ENCODE data around the gene GREB1L. TPM values are rescaled to one million over a fixed set of nuclear protein-coding genes. Genes with fewer than 3 reads are reported as not detected.

GREB1L gene
- total and polyA plus RNA-seq, 2 donors (not counting 1 experiment from before 2014, with no cell fraction given) = not detected

- H3K4me1 ChIP-seq (ENCODE audit: control insufficient read depth in 2 of 2, insufficient read depth in 2 of 2, low read length in 2 of 2) = no peaks in the 10 kb centered on the region
- no peak overlapping the region for H3K27ac ChIP-seq (ENCODE audit: low read length in 2 of 2)
- Mint-ChIP-seq H3K27ac (no peak overlapping the region), H3K4me1 (no peaks in the 10 kb centered on the region), H3K4me3 (no peak overlapping the region), H3K9me3 (ENCODE audit: insufficient read depth) (no peaks in the 10 kb centered on the region), H3K27me3 (peaks cover 15% of the 10 kb centered on the region)
- peaks cover 0 to 1% (median 0%) of the 10 kb centered on the region in 3 donors for H3K9me3 ChIP-seq (ENCODE audit: control extremely low read depth in 1 of 3, control insufficient read depth in 2 of 3, insufficient read depth in 1 of 3, low read length in 2 of 3)
- no peaks in the 10 kb centered on the region for H3K79me2 ChIP-seq (ENCODE audit: control insufficient read depth, insufficient read depth, low read length)
- ATAC-seq (ENCODE audit: low read depth) = no peak
- ChIA-PET CTCF (no interaction called here), POLR2A (no interaction called here)
- H3K36me3 ChIP-seq (replicated peaks in 1 of 2; ENCODE audit: control extremely low read depth in 1 of 2, control insufficient read depth in 1 of 2, extremely low read depth in 1 of 2, insufficient read depth in 2 of 2, low read length in 1 of 2) = no peaks in the 10 kb centered on the region
- no peak overlapping the region for H2AFZ ChIP-seq (ENCODE audit: insufficient read depth, low read depth, low read length, poor library complexity, severe bottlenecking)
- no peaks in the 10 kb centered on the region for H3K27me3 ChIP-seq (replicated peaks in 1 of 4; ENCODE audit: control extremely low read depth in 1 of 4, control insufficient read depth in 3 of 4, insufficient read depth in 4 of 4, low read length in 3 of 4)
- intact Hi-C loops (cut with micrococcal nuclease) = no loop called here
- no peak for TF ChIP-seq EZH2 (IDR thresholded peaks at IDR 0.05; ENCODE audit: borderline replicate concordance, insufficient read depth, low read depth, low read length, poor library complexity, severe bottlenecking)
- TF ChIP-seq CTCF (IDR thresholded peaks at IDR 0.05) = no peak
- no peak for DNase-seq
- no peaks in the 10 kb centered on the region for H4K20me1 ChIP-seq (ENCODE audit: control insufficient read depth, insufficient read depth, low read length, poor library complexity, severe bottlenecking)
- H3K9ac ChIP-seq (ENCODE audit: low read length) = no peak overlapping the region
- H3K4me3 ChIP-seq (ENCODE audit: control extremely low read depth in 1 of 5, extremely low read depth in 1 of 5, insufficient read depth in 1 of 5, low read depth in 2 of 5, low read length in 4 of 5) = no peak overlapping the region
- WGBS (ENCODE audit: insufficient coverage) = no CpG with 5 or more reads among the region's 2 CpGs
- H3K4me2 ChIP-seq (replicated peaks; ENCODE audit: low read depth, low read length, poor library complexity, severe bottlenecking) = no peak overlapping the region
Measured at GRCh38 chr18:21262244-21262643, 20.2 kb downstream of the GREB1L start.

DNA sequence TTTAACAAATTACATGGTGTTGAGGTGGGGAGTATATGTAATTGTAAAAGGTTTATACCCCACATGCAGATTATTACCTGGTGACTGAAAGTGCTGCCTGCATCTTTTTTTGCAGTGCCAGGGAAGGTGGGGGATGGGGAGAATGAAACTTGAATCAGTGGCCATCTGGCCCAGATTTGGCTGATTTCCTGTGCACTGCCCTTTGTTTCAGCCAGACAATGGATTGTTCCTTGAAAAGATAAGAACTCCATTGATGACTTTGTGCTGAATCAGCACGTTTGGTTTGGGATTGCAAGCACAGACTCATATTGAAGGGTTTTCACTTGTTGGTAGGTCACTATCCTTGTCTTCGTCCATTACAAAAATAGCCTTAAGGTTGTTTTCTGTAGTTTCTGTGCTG is 20.9 kb downstream of the GREB1L start:
- CTCF ChIA-PET = no interaction called here
- H3K4me3 Mint-ChIP-seq = no peak overlapping the region
- WGBS (ENCODE audit: insufficient coverage) = no CpG with 5 or more reads among the region's 2 CpGs
- no peak overlapping the region for H3K27ac Mint-ChIP-seq
- Histone ChIP-seq H3K27me3 (replicated peaks in 1 of 4; ENCODE audit: control extremely low read depth in 1 of 4, control insufficient read depth in 3 of 4, insufficient read depth in 4 of 4, low read length in 3 of 4) (no peaks in the 10 kb centered on the region), H3K4me1 (ENCODE audit: control insufficient read depth in 2 of 2, insufficient read depth in 2 of 2, low read length in 2 of 2) (no peaks in the 10 kb centered on the region), H3K36me3 (replicated peaks in 1 of 2; ENCODE audit: control extremely low read depth in 1 of 2, control insufficient read depth in 1 of 2, extremely low read depth in 1 of 2, insufficient read depth in 2 of 2, low read length in 1 of 2) (no peaks in the 10 kb centered on the region), H3K9ac (ENCODE audit: low read length) (no peak overlapping the region), H3K4me2 (replicated peaks; ENCODE audit: low read depth, low read length, poor library complexity, severe bottlenecking) (no peak overlapping the region), H4K20me1 (ENCODE audit: control insufficient read depth, insufficient read depth, low read length, poor library complexity, severe bottlenecking) (no peaks in the 10 kb centered on the region), H3K27ac (ENCODE audit: low read length in 2 of 2) (no peak overlapping the region), H2AFZ (ENCODE audit: insufficient read depth, low read depth, low read length, poor library complexity, severe bottlenecking) (no peak overlapping the region), H3K9me3 (ENCODE audit: control extremely low read depth in 1 of 3, control insufficient read depth in 2 of 3, insufficient read depth in 1 of 3, low read length in 2 of 3) (peaks cover 0 to 1% (median 0%) of the 10 kb centered on the region in 3 donors), H3K79me2 (ENCODE audit: control insufficient read depth, insufficient read depth, low read length) (no peaks in the 10 kb centered on the region), H3K4me3 (ENCODE audit: control extremely low read depth in 1 of 5, extremely low read depth in 1 of 5, insufficient read depth in 1 of 5, low read depth in 2 of 5, low read length in 4 of 5) (no peak overlapping the region)
- H3K4me1 Mint-ChIP-seq = no peaks in the 10 kb centered on the region
- no peaks in the 10 kb centered on the region for H3K9me3 Mint-ChIP-seq (ENCODE audit: insufficient read depth)
- peaks cover 17% of the 10 kb centered on the region for H3K27me3 Mint-ChIP-seq
- intact Hi-C loops (cut with micrococcal nuclease) = no loop called here
- POLR2A ChIA-PET = no interaction called here
- DNase-seq (no peak), ATAC-seq (ENCODE audit: low read depth) (no peak)
- TF ChIP-seq EZH2 (IDR thresholded peaks at IDR 0.05; ENCODE audit: borderline replicate concordance, insufficient read depth, low read depth, low read length, poor library complexity, severe bottlenecking) (no peak), CTCF (IDR thresholded peaks at IDR 0.05) (no peak)

All from B cell (primary cell).